Skin epidermis (tissue), 12 donors: ENCODE results near the gene RC3H2.
"Not testable (repeated sequence)": the region's sequence is repeated elsewhere in the genome, so short reads cannot be mapped to it uniquely, and the experiment has no call there.

ENCODE experiments used
- H3K27ac ChIP-seq, 21 experiments: fragments of 200-600 bp; sonication (generic) in 11 of 21; one replicate each; pipeline ENCODE4 v1.5.0; 2020; ENCODE audit warnings: mild to moderate bottlenecking in 3 of 21, inconsistent platforms in 2 of 21, moderate library complexity in 2 of 21
- H3K4me3 ChIP-seq, 7 experiments: fragments of 200-600 bp; sonication (generic) in 2 of 7; one replicate each; pipeline ENCODE4 v1.5.0; 2020; ENCODE audit warnings: inconsistent platforms in 2 of 7, mild to moderate bottlenecking in 2 of 7, moderate library complexity in 1 of 7

Gene RC3H2

DNA sequence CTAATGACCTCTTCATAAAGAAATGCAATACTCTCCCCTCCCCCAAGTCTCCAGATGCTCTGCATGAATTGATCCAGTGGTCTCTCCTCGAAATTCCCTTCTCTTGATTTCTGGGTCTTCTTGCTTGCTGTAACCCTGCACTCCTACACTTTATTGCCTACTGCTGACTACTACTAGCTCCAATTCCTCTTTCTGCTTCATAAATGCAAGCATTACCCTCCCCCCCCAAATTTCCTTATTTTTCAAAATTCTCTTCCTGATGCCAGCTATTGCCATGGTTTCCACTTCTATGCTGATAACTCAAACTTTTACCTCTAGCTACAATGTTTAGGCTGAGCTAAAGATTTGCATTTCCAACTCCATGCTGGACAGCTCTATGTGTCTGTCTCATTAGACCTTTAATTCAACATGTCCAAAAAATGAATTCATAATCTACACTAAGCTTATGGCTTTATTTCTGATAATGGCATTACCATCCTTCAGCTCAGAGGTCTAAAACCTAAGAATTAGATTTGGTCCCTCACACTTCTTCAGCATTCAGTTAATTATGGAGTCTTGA, 24.7 kb upstream of the RC3H2 start:
- H3K4me3 ChIP-seq = no peak overlapping the region
- H3K27ac ChIP-seq = no peak overlapping the region

DNA sequence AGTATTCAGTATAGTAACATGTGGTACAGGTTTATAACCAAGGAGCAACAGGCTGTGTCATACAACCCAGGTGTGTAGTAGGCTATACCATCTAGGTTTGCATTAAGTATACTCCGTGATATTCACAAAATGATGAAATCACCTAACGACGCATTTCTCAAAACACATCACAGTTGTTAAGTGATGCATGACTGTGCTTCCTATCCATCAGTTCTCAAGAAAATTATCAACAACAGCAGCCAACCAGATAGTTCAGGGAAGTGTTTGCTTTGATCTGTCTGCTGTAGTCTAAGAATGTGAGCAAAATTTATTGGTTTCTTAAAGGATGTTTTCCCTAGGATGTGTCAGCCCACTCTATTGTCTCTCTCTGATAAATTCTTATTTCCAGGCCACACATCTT, 18.8 kb upstream of the RC3H2 start:
- no peak overlapping the region for H3K27ac ChIP-seq
- H3K4me3 ChIP-seq = no peak overlapping the region

DNA sequence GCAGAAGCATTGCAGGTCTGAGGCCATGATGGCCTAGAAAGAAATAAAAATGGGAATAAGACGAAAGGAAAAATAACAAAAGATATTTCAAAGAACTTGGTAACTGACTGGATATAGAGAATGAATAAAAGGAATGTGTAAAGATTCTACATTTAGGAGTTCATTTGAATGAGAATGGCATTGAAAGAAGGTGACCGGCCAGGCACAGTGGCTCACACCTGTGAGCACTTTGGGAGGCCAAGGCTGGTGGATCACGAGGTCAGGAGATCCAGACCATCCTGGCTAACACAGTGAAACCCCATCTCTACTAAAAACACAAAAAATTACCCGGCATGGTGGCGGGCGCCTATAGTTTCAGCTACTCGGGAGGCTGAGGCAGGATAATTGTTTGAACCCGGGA, 17.6 kb upstream of the RC3H2 start:
- H3K4me3 ChIP-seq = no peak overlapping the region
- H3K27ac ChIP-seq = no peak overlapping the region

DNA sequence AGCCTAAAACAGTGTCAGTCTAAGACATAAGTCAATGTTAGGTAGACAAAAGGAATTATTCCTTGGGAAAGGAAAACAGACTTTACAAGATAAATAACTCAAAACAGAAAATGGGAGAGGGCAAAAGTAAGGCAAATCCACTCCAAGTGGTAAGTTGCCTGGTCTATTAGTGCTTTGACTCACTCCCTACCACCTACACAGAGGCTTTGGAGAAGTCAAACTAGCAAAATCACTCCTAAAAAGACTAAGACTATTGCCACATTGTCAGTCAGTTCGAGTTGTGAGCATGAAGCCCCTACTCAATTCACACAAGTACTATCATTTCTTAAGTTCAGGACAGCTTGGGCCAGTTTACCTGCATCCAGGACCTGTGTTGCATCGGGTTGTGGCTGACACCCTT, 13.2 kb upstream of the RC3H2 start:
- no peak overlapping the region for H3K4me3 ChIP-seq

DNA sequence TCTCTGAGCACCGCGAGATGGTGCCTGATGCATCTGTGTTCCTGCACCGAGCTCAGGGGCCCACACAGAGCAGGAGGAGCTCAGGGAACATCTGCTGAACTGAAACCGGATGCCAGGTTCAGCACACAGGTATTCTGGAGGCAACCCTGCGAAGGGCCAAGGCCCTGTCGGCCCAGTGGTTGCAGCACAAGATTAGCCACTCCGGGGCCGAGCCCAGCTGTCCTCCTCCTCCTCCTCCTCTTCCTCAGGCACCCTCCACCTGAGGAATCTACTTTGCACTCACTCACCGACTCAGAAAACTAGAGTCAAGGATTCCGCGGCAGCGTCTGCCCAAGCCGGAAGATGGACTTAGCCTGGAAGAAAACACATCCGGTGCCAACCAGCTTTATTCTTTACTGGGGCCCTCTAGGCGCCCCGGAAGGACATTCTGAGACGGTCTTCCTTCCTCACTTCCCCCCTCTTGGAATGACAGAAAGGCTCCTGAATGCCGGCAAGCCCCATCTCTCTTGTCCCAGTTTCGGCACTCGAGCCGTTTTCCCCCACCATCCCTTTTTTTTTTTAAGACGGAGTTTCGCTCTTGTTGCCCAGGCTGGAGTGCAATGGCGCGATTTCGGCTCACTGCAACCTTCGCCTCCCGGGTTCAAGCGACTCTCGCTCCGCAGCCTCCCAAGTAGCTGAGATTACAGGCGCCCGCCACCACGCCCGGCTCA, 8.0 kb upstream of the RC3H2 start, which contains the start of gene ZBTB6:
Gene ZBTB6 (minus strand): TSS at position 360 of the 710 bp plus-strand sequence. CDS start 1,251 bp downstream, outside the sequence.
- peak within 1 kb of the TSS; percentile 23 to 95 (median 86) for H3K27ac ChIP-seq
- H3K4me3 ChIP-seq = peak within 1 kb of the TSS; percentile 43 to 78 (median 66)

More for the DNA sequence above, 13.2 kb upstream of the RC3H2 start:
- no peak overlapping the region for H3K27ac ChIP-seq

DNA sequence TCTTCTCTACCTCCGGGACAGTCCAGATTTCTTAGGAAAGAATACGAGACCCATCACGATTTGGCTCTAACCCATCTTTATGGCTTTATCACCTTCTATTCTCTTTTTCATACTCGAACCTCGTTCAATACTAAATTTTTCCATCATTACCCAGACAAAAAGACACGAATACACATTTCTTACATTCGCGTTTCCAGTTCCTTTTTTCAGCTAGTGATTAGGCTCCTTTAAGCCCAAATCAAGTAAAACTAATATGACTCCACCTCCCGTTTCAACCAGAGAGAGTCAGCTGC, 7.5 kb upstream of the RC3H2 start:
- H3K27ac ChIP-seq = peak overlapping the region; percentile 23 to 95 (median 86)
- H3K4me3 ChIP-seq = peak overlapping the region; percentile 43 to 78 (median 66)

DNA sequence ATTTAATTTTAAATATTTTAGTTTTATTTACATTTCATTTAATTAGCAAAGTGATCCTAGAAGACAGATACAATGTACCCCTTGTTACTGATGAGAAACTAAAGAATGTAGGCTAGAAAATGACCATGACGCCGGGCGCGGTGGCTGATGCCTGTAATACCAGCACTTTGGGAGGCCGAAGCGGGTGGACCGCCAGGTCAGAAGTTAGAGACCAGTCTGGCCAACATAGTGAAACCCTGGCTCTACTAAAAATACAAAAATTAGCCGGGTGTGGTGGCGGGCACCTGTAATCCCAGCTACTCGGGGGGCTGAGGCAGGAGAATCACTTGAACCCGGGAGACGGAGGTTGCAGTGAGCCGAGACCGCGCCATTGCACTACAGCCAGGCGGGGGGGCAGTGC, 963 bp upstream of the RC3H2 start:
- H3K27ac ChIP-seq = peak overlapping the region in 1 of 21 experiments; percentile 96

DNA sequence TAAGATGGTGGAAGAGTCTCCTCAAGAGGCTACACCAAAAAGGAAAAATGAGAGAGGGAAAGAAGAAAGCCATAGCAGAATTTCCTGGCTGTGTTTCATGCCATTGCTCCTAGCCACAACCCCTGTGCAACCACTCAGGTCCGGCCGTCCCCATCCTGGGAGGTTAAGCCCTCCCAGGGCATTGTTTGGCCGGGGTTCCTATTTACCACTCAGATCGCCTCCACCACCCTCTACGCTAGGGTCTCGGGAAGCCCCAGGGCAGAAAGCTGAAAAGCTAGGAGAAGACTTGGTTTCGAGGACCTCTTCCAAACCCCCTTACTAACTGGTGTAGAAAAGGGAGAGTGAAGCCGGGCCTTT, 715 bp downstream of the RC3H2 start:
- Histone ChIP-seq H3K4me3 (peak overlapping the region; percentile 85 to 99 (median 93)), H3K27ac (peak overlapping the region; percentile 90 to 99 (median 96))

More for the DNA sequence above, 963 bp upstream of the RC3H2 start:
- not testable (repeated sequence) for H3K4me3 ChIP-seq

DNA sequence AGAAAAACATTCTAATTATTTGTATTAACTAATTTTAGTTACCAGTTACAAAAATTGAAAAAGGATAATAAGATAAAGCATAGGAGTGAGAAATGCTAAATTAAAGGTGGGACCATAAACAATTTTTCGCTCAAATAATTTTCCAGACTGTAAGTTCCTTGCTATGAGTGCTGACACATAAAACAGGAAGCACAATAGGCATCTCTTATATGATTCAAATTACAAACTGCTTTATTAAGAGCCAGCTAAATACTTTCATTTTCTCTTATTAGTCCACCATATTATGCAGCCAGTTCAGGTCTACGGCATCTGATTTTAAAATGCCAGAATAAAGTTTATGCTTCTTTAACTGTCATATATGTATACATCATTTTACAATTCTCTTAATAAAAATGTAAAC, 4.4 kb downstream of the RC3H2 start:
- Histone ChIP-seq H3K27ac (peak overlapping the region in 8 of 21 experiments; percentile 28 to 72 (median 60)), H3K4me3 (peak overlapping the region in 1 of 7 experiments; percentile 18)

DNA sequence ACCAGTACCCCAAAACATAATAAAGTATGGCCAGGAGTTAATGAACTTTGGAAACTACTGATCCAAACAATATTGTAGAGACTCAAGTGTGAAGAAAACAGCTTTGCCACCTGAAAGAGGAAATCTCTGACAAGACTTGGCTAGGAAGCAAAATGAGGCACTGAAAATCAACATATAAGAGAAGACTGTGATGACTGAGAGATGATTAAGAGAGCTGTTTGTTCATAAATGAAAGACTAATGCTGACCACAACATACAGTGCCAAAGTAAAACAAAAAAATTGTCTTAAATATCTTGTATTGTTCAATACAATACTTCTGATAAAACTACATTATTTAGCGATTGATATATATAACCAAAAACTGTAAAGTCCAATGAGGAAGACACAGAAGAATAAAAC, 7.2 kb downstream of the RC3H2 start:
- H3K4me3 ChIP-seq = no peak overlapping the region
- H3K27ac ChIP-seq = no peak overlapping the region

DNA sequence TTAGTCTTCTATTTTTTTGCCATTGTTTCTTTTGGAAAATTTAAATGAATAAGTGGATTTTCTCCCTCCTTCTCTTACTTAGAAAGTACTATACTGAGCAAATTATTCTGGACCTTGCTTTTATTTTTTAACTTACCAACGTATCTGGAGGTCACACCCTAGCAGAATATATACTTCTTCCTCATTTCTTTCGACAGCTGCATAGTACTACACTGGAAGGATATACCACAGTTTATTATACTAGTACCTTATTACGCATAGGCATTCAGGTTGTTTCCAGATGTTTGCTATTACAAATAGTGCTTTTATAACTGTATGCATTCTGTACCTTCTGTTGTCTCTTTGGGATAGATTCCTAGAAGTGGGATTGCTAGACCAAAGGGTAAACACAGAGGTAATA, 16.7 kb downstream of the RC3H2 start:
- Histone ChIP-seq H3K27ac (no peak overlapping the region), H3K4me3 (no peak overlapping the region)

DNA sequence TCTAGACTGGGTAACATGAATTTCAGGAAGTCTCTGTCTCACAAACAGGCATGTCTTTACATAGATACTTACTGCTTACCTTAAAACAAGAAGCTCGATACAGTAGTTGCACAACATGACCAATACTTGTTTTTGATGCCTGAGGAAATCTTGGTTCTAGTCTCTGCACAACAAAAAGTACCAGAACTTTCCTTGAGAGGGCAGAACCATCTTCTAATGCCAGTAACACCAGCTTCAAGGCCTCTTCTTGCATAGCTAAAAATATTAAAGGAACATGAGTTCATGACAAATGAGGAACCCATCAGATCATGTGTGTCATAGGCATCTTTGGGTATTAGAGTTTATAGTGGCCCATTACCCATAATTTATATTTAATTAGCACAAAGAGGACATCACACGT, 22.0 kb downstream of the RC3H2 start:
- no peak overlapping the region for H3K4me3 ChIP-seq
- no peak overlapping the region for H3K27ac ChIP-seq

DNA sequence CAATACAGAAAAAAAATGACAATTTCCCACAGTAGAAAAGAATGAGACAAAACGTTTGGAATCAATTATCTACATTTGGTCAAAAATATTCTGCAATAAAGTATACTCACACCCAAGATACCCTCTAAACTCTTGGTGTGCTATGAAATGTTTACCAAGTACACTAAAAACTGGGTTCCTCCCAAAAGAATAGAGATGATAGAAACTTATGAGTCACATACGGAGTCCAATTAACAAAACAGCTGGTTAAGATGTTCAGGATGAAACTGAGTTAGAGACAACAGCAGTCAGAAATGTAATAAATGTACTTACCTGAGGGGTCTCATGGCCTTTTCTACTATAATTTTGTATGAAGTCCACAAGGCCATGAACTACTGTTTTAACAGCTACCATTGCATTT, 25.7 kb downstream of the RC3H2 start:
- Histone ChIP-seq H3K27ac (no peak overlapping the region), H3K4me3 (no peak overlapping the region)

DNA sequence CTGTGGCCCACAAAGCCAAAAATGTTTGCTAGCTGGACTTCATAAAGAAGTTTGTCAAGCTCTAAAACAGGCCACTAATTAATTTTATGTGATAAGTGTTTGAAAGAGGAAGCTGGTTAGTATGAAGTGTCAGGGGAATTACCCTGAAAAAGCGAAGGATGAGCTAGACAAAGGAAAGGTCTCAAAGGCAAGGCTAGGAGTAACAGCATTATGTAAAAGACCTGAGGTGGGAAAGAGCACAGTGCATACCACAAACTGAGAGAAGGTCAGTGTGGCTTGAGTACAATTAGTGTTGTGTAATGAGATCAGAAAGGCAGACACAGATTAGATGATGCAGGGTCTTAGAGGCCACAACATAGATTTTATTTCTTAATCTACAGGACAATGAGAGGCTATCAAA, 29.6 kb downstream of the RC3H2 start:
- Histone ChIP-seq H3K27ac (no peak overlapping the region), H3K4me3 (no peak overlapping the region)

DNA sequence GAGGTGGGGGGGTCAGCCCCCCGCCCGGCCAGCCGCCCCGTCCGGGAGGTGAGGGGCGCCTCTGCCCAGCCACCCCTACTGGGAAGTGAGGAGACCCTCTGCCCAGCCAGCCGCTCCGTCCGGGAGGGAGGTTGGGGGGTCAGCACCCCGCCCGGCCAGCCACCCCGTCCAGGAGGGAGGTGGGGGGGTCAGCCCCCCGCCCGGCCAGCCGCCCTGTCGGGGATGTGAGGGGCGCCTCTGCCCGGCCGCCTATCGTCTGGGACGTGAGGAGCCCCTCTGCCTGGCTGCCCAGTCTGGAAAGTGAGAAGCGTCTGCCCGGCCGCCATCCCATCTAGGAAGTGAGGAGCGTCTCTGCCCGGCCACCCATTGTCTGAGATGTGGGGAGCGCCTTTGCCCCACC, 37.9 kb downstream of the RC3H2 start:
- not testable (repeated sequence) for H3K27ac ChIP-seq, H3K4me3 ChIP-seq

DNA sequence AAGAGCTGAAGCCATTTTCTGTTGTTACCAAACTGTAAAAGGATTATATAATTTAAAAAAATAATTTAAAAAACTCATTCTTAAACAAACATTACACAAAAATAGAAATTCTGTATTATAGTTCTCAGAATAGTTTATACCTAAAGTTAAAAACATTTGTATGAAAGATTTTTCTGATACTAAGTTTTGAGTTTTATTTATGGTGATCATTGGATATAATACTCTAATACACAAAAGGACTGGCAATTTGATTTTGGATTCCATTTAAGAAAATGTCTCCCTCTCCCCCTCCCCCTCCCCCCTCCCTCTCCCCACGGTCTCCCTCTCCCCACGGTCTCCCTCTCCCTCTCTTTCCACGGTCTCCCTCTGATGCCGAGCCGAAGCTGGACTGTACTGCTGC, 39.1 kb downstream of the RC3H2 start:
- Histone ChIP-seq H3K27ac (no peak overlapping the region), H3K4me3 (no peak overlapping the region)

DNA sequence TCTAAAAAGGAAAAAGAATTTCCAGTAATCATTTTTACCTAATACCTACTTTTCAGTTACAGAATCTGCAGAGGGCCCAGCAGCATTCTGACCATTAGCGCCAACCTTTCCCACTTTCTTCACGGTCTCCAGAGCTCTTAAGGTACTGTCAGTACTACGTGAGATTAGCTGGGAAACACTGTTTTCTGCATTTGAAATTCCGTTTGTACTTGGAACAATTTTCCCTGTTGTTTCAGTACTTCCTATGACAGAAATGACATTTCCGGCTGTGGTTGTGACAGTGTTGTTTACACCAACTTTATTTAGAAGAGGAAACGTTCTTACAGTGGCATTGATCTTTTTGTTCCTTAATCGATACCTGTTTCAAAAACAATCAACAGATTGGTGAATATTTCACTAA, 39.9 kb downstream of the RC3H2 start:
- H3K4me3 ChIP-seq = no peak overlapping the region
- H3K27ac ChIP-seq = peak overlapping the region in 3 of 21 experiments; percentile 22 to 67 (median 54)

DNA sequence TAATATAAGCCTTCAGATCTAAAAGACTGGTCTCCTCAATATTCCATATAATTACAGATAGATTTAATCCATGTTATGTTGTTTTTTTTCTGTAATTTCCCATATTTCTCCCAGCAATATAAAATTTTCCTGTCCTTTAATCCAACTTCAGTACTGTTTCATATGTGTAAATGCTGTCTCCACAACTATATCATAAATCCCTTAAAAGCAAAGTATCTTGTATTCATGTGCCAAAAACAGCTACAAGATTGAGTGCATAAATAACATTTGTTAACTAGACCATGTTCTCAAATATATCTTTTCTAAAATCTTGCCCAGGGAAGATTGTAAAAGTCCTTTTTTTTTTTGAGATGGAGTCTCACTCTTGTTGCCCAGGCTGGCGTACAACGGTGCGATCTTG, 41.8 kb downstream of the RC3H2 start:
- no peak overlapping the region for H3K27ac ChIP-seq

DNA sequence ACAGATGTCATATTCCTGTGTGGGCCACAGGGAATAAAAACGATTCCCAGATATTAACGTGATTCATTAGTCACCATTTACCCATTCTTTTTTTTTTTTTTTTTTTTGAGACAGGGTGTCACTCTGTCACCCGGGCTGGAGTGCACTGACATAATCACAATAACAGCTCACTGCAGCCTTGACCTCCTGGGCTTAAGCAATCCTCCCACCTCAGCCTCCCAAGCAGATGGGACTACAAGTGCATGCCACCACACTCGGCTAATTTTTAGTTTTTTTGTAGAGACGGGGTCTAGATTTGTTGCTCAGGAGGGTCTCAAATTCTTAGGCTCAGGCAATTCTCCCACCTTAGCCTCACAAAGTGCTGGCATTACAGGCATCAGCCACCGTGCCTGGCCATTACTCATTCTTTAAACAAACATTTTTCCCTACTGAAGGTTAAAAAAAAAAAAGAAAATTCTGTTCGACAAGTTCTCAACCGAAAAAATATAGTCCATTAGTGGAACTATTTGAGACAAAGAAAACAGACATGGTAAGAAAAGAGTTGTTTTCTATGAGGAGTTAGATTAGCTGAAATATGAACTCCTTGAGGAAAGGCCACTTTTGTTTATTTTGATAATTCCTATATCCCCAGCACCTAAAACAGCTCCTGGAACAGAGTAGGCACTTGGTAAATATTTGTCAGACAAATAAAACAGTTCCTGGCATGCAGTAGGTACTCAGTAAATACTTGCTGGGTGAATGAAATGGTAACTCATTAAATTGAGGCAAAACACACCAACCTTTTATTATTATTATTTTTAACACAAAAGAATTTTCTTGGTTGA, 44.6 kb downstream of the RC3H2 start:
- Histone ChIP-seq H3K4me3 (no peak overlapping the region), H3K27ac (no peak overlapping the region)

More for the DNA sequence above, 41.8 kb downstream of the RC3H2 start:
- no peak overlapping the region for H3K4me3 ChIP-seq

DNA sequence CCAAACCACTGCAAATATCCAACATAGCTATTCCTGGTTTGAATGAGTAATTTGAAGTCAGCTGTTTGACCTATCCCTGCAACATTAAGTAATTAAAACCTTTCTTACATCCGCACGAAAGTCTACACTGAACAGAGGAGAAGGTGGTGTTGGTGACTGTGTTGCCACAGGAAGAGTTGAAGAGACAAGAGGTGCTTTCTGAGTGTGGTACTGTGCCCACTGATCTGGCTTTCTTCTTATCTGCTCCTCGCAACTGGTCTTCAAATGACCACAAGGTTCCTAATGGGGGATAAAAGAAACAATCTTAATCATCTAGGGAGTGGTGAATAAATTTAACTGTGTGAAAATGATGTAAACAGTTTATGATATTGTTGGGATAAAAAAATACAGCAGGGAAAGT, 47.3 kb downstream of the RC3H2 start:
- no peak overlapping the region for H3K27ac ChIP-seq
- no peak overlapping the region for H3K4me3 ChIP-seq
